ENCODE measurements around the gene LZTS3. TPM values are rescaled to one million over a fixed set of nuclear protein-coding genes. Genes with fewer than 3 reads are reported as not detected.

LZTS3 gene
- total RNA-seq, 1 donor from 2014 or later = 6.9 TPM

- H3K27ac Mint-ChIP-seq (ENCODE audit: unreplicated experiment) = no peak overlapping the region
- H3K27me3 Mint-ChIP-seq (ENCODE audit: unreplicated experiment) = no peaks in the 10 kb centered on the region
- no peak overlapping the region for H3K4me3 Mint-ChIP-seq (ENCODE audit: unreplicated experiment)
- TF ChIP-seq, protein P1, sequence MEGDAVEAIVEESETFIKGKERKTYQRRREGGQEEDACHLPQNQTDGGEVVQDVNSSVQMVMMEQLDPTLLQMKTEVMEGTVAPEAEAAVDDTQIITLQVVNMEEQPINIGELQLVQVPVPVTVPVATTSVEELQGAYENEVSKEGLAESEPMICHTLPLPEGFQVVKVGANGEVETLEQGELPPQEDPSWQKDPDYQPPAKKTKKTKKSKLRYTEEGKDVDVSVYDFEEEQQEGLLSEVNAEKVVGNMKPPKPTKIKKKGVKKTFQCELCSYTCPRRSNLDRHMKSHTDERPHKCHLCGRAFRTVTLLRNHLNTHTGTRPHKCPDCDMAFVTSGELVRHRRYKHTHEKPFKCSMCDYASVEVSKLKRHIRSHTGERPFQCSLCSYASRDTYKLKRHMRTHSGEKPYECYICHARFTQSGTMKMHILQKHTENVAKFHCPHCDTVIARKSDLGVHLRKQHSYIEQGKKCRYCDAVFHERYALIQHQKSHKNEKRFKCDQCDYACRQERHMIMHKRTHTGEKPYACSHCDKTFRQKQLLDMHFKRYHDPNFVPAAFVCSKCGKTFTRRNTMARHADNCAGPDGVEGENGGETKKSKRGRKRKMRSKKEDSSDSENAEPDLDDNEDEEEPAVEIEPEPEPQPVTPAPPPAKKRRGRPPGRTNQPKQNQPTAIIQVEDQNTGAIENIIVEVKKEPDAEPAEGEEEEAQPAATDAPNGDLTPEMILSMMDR (IDR thresholded peaks at IDR 0.05) = no peak
- peaks cover 3% of the 10 kb centered on the region for H3K36me3 Mint-ChIP-seq (ENCODE audit: unreplicated experiment)
- no peaks in the 10 kb centered on the region for H3K9me3 Mint-ChIP-seq (ENCODE audit: unreplicated experiment)
- peaks cover 8% of the 10 kb centered on the region for H3K4me1 Mint-ChIP-seq (ENCODE audit: unreplicated experiment)
- no peak for DNase-seq (ENCODE audit: extremely low spot score, unreplicated experiment)
Observed at GRCh38 chr20:3134151-3134550, 39.2 kb downstream of the LZTS3 start.

- Mint-ChIP-seq H3K4me1 (ENCODE audit: unreplicated experiment) (peaks cover 9% of the 10 kb centered on the region), H3K9me3 (ENCODE audit: unreplicated experiment) (no peaks in the 10 kb centered on the region), H3K36me3 (ENCODE audit: unreplicated experiment) (peaks cover 3% of the 10 kb centered on the region), H3K27me3 (ENCODE audit: unreplicated experiment) (no peaks in the 10 kb centered on the region), H3K4me3 (ENCODE audit: unreplicated experiment) (no peak overlapping the region), H3K27ac (ENCODE audit: unreplicated experiment) (no peak overlapping the region)
- TF ChIP-seq, protein P1 (IDR thresholded peaks at IDR 0.05) = no peak
- DNase-seq (ENCODE audit: extremely low spot score, unreplicated experiment) = no peak
Observed at GRCh38 chr20:3133155-3133554, 40.2 kb downstream of the LZTS3 start.

- peaks cover 9% of the 10 kb centered on the region for H3K4me1 Mint-ChIP-seq (ENCODE audit: unreplicated experiment)
- no peaks in the 10 kb centered on the region for H3K27me3 Mint-ChIP-seq (ENCODE audit: unreplicated experiment)
- H3K9me3 Mint-ChIP-seq (ENCODE audit: unreplicated experiment) = no peaks in the 10 kb centered on the region
- TF ChIP-seq, protein P1 (IDR thresholded peaks at IDR 0.05) = no peak
- no peak for DNase-seq (ENCODE audit: extremely low spot score, unreplicated experiment)
- H3K36me3 Mint-ChIP-seq (ENCODE audit: unreplicated experiment) = peaks cover 3% of the 10 kb centered on the region
- H3K4me3 Mint-ChIP-seq (ENCODE audit: unreplicated experiment) = no peak overlapping the region
- no peak overlapping the region for H3K27ac Mint-ChIP-seq (ENCODE audit: unreplicated experiment)
Observed at GRCh38 chr20:3130051-3130600, 43.2 kb downstream of the LZTS3 start.

DNA sequence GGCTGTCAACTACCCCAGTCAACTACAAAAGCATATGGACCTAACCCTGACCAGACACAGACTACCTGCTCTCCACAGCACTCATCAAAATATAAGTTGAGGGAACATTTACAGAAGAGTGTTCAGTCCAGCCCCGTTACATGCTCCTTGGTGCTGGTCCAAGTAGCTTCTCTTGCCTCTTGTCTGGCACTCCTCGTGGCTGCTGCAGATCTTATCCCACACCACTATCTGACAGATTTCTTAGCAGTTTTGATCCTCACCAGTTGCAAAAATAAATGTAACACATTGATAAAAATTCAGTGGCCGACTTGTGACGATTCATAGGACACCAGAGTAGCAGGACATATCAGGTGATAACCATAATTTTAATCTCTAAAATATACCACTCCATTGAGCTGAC lies 44.3 kb downstream of the LZTS3 start:
- H3K36me3 Mint-ChIP-seq (ENCODE audit: unreplicated experiment) = peaks cover 3% of the 10 kb centered on the region
- no peak overlapping the region for H3K27ac Mint-ChIP-seq (ENCODE audit: unreplicated experiment)
- peaks cover 7% of the 10 kb centered on the region for H3K4me1 Mint-ChIP-seq (ENCODE audit: unreplicated experiment)
- TF ChIP-seq, protein P1 (IDR thresholded peaks at IDR 0.05) = no peak
- H3K9me3 Mint-ChIP-seq (ENCODE audit: unreplicated experiment) = no peaks in the 10 kb centered on the region
- no peak overlapping the region for H3K4me3 Mint-ChIP-seq (ENCODE audit: unreplicated experiment)
- no peaks in the 10 kb centered on the region for H3K27me3 Mint-ChIP-seq (ENCODE audit: unreplicated experiment)
- DNase-seq (ENCODE audit: extremely low spot score, unreplicated experiment) = no peak

DNA sequence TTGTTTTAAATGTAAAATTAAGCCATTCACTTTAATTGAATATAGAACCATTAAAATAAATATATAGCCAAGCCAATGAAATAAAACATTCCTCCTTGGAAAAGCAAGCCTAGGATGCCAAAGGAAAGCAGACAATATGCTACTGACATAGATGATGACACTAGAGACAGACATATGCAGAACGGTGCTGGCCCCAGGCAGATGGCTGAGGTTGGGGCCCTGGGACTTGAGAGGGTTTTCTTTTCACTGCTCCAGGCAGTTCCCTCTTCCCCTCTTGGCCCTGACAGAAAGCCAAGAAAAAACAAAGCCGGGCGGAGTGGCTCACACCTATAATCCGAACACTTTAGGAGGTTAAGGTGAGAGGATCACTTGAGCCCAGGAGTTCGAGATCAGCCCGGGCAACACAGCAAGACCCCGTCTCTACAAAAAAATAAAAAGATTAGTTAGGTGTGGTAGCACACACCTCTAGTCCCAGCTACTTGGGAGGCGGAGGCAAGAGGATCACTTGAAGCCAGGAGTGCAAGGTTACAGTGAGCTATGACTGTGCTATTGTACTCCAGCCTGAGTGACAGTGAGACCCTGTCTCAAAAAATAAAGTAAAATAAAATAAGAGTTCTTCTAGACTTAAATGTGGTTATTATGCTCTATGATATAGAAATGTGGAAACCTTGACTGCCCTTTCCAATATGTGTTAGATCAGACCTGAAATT lies 44.9 kb downstream of the LZTS3 start:
- Mint-ChIP-seq H3K9me3 (ENCODE audit: unreplicated experiment) (no peaks in the 10 kb centered on the region), H3K4me1 (ENCODE audit: unreplicated experiment) (peaks cover 8% of the 10 kb centered on the region), H3K36me3 (ENCODE audit: unreplicated experiment) (peaks cover 4% of the 10 kb centered on the region), H3K4me3 (ENCODE audit: unreplicated experiment) (no peak overlapping the region), H3K27me3 (ENCODE audit: unreplicated experiment) (no peaks in the 10 kb centered on the region), H3K27ac (ENCODE audit: unreplicated experiment) (no peak overlapping the region)
- TF ChIP-seq, protein P1 (IDR thresholded peaks at IDR 0.05) = no peak
- no peak for DNase-seq (ENCODE audit: extremely low spot score, unreplicated experiment)

Measured in osteocyte (in vitro differentiated cells).